Liver (tissue), 9 donors: ENCODE data around the gene FOSL2. TPM values are rescaled to one million over a fixed set of nuclear protein-coding genes. Genes with fewer than 3 reads are reported as not detected.

Experiments used
- DNase-seq: peaks from one replicate; pipeline ENCODE4 v3.0.0-alpha.2; 2017; ENCODE audit warnings: low spot score
- H3K27ac ChIP-seq, 2 donors: one replicate each; pipeline ENCODE4 v1.7.0; 2013; ENCODE audit warnings: inconsistent platforms in 2 of 2, low read length in 2 of 2, control low read depth in 1 of 2, low read depth in 1 of 2, mild to moderate bottlenecking in 1 of 2
- H3K27me3 ChIP-seq, 4 donors: one replicate each; pipeline versions ENCODE4 v1.6.1 to v1.7.0; 2013; ENCODE audit warnings: low read length in 3 of 4, inconsistent platforms in 1 of 4, mild to moderate bottlenecking in 1 of 4, moderate library complexity in 1 of 4; ENCODE audit not compliant: control insufficient read depth in 4 of 4, insufficient read depth in 4 of 4
- H3K36me3 ChIP-seq, 4 donors: one replicate each; pipeline versions ENCODE4 v1.6.1 to v1.7.0; 2013; ENCODE audit warnings: low read length in 3 of 4, mild to moderate bottlenecking in 3 of 4, low read depth in 1 of 4, moderate library complexity in 1 of 4; ENCODE audit not compliant: control insufficient read depth in 4 of 4, insufficient read depth in 3 of 4
- H3K4me1 ChIP-seq, 4 donors: one replicate each; pipeline versions ENCODE4 v1.6.1 to v1.7.0; 2013; ENCODE audit warnings: low read length in 3 of 4, mild to moderate bottlenecking in 3 of 4, moderate library complexity in 1 of 4; ENCODE audit not compliant: control insufficient read depth in 4 of 4, insufficient read depth in 4 of 4
- H3K4me3 ChIP-seq, 3 donors: one replicate each; pipeline versions ENCODE4 v1.6.1 to v1.7.0; 2013; ENCODE audit warnings: low read length in 3 of 3, control low read depth in 1 of 3, low read depth in 1 of 3, mild to moderate bottlenecking in 1 of 3
- H3K9ac ChIP-seq, 2 donors: one replicate each; pipeline ENCODE4 v1.7.0; 2013; ENCODE audit warnings: low read length in 2 of 2, mild to moderate bottlenecking in 2 of 2, moderate library complexity in 2 of 2, control low read depth in 1 of 2, low read depth in 1 of 2
- H3K9me3 ChIP-seq, 4 donors: one replicate each; pipeline versions ENCODE4 v1.6.1 to v1.7.0; 2013; ENCODE audit warnings: low read length in 3 of 4; ENCODE audit not compliant: control insufficient read depth in 4 of 4
- FOXA1 ChIP-seq: IDR thresholded peaks from 2 replicates; pipeline ENCODE4 v1.6.1; 2016; ENCODE audit warnings: antibody characterized with exemption
- FOXA2 ChIP-seq: IDR thresholded peaks from 2 replicates; pipeline ENCODE4 v1.6.1; 2016; ENCODE audit warnings: antibody characterized with exemption
- GABPA ChIP-seq, 2 donors: IDR thresholded peaks in 1 of 2; conservative IDR thresholded peaks in 1 of 2; 2 replicates each; pipeline ENCODE4 v1.6.1; 2016; ENCODE audit warnings: antibody characterized with exemption in 2 of 2, mild to moderate bottlenecking in 1 of 2, moderate library complexity in 1 of 2
- HNF4A ChIP-seq, 2 donors: conservative IDR thresholded peaks; 2 replicates each; pipeline ENCODE4 v1.6.1; 2016; ENCODE audit warnings: antibody characterized with exemption in 2 of 2, mild to moderate bottlenecking in 2 of 2
- JUND ChIP-seq, 2 donors: IDR thresholded peaks; 2 replicates each; pipeline ENCODE4 v1.6.1; 2016; ENCODE audit warnings: antibody characterized with exemption in 2 of 2
- NR2F2 ChIP-seq: IDR thresholded peaks from 2 replicates; pipeline ENCODE4 v1.6.1; 2016; ENCODE audit warnings: antibody characterized with exemption
- RAD21 ChIP-seq, 2 donors: IDR thresholded peaks; 2 replicates each; pipeline ENCODE4 v1.6.1; 2016; ENCODE audit warnings: antibody characterized with exemption in 2 of 2, mild to moderate bottlenecking in 2 of 2
- TAF1 ChIP-seq: conservative IDR thresholded peaks from 2 replicates; pipeline ENCODE4 v1.6.1; 2016; ENCODE audit warnings: antibody characterized with exemption, mild to moderate bottlenecking
- YY1 ChIP-seq: IDR thresholded peaks from 2 replicates; pipeline ENCODE4 v1.6.1; 2016; ENCODE audit warnings: antibody characterized with exemption, mild to moderate bottlenecking
- WGBS: extraction: QIAGEN DNeasy Blood & Tissue Kit; methylation state at CpG from one replicate; pipeline ENCODE4 v1.1.7; 2013; 5-methylcytosine and 5-hydroxymethylcytosine counted together
- polyA plus RNA-seq, 2 donors: library from polyadenylated mRNA; stranded (reverse) in 1 of 2; unstranded in 1 of 2; fragments of 200-250 nt in 1 of 2; fragments of >200 nt in 1 of 2; fragmentation: Nextera tagmentation in 1 of 2; extraction: Ambion mirVana in 1 of 2; gene quantifications; one replicate each; pipeline versions ENCODE4 v1.2.1 to v1.2.3, GENCODE V29; 2013 to 2015
- total RNA-seq, 2 donors: library from RNA; depleted of rRNA; stranded (reverse); fragments of >200 nt; gene quantifications; one replicate each; pipeline ENCODE4 v1.2.3, GENCODE V29; 2014
- TF ChIP-seq, protein P1 (sequence below): IDR thresholded peaks from 2 replicates; pipeline ENCODE4 v1.6.1; 2016; ENCODE audit warnings: antibody characterized with exemption
- TF ChIP-seq, protein P2 (sequence below): IDR thresholded peaks from 2 replicates; pipeline ENCODE4 v1.6.1; 2016; ENCODE audit warnings: antibody characterized with exemption
- donor health status: healthy.
- donor health status: healthy.
- donor health status: healthy.
- donor health status: healthy.
- donor health status: healthy.

Gene FOSL2
- total and polyA plus RNA-seq, 4 donors: 1.9 to 10.7 (median 2.6) TPM

DNA sequence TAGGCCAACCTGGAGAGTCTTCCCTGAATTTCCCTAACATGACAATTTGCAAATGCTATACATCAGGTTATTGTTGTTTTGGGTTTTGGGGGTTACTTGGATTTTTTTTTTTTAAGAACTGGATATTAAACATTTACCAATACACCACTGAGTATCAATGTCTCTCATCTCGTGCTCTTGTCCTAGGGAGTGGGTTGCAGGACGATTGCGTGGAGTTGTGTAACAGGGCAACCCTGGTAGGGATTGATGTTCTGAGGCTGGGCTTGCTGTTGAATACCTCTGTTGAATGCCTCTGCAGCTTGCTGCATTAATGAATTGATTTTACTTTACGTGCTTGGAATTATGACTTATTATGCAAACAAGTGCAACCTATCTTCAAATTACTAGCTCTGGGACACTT, 18.8 kb upstream of the FOSL2 start:
- DNase-seq: no peak
- TF ChIP-seq FOXA1 (no peak), HNF4A (conservative IDR thresholded peaks at IDR 0.05) (no peak), NR2F2 (no peak), GABPA (IDR thresholded peaks at IDR 0.05 in 1 of 2, conservative IDR thresholded peaks at IDR 0.05 in 1 of 2) (no peak), TAF1 (no peak)
- TF ChIP-seq, protein P1, sequence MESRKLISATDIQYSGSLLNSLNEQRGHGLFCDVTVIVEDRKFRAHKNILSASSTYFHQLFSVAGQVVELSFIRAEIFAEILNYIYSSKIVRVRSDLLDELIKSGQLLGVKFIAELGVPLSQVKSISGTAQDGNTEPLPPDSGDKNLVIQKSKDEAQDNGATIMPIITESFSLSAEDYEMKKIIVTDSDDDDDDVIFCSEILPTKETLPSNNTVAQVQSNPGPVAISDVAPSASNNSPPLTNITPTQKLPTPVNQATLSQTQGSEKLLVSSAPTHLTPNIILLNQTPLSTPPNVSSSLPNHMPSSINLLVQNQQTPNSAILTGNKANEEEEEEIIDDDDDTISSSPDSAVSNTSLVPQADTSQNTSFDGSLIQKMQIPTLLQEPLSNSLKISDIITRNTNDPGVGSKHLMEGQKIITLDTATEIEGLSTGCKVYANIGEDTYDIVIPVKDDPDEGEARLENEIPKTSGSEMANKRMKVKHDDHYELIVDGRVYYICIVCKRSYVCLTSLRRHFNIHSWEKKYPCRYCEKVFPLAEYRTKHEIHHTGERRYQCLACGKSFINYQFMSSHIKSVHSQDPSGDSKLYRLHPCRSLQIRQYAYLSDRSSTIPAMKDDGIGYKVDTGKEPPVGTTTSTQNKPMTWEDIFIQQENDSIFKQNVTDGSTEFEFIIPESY: no peak
- H3K27me3 ChIP-seq: no peaks in the 10 kb centered on the region
- H3K27ac ChIP-seq: no peak overlapping the region
- H3K9ac ChIP-seq: no peak overlapping the region
- 51% methylated on average over 4 of the region's 4 CpGs for WGBS
- no peak overlapping the region for H3K4me3 ChIP-seq
- H3K36me3 ChIP-seq: no peaks in the 10 kb centered on the region
- H3K9me3 ChIP-seq: no peaks in the 10 kb centered on the region
- peaks cover 5 to 28% (median 20%) of the 10 kb centered on the region in 4 donors for H3K4me1 ChIP-seq

DNA sequence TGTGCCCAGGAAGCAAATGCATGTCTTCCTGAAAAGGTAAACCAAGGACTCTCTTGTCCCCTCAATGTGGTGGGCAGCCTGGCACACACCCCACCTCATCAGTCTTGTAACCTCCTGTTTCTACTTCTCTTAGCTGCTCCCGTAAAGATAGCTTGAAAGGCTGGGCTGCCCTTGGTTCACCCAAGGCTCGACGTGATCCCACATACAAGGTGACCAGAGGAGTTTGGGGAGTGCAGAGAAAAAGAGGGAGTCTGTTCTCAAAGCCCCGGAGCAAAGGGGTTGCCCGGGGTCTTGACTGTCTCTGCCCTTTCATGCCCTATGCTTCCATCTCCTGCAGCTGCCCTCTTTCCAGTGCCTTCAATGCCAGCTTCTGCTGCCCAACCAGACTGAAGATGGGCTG, 18.3 kb upstream of the FOSL2 start:
- H3K36me3 ChIP-seq: no peaks in the 10 kb centered on the region
- H3K4me3 ChIP-seq: no peak overlapping the region
- no peak overlapping the region for H3K9ac ChIP-seq
- TF ChIP-seq FOXA2 (no peak), TAF1 (no peak), FOXA1 (no peak), HNF4A (conservative IDR thresholded peaks at IDR 0.05) (no peak)
- 90% methylated on average over 5 of the region's 5 CpGs for WGBS
- no peaks in the 10 kb centered on the region for H3K27me3 ChIP-seq
- H3K4me1 ChIP-seq: peaks cover 5 to 31% (median 21%) of the 10 kb centered on the region in 4 donors
- no peak overlapping the region for H3K27ac ChIP-seq
- no peaks in the 10 kb centered on the region for H3K9me3 ChIP-seq
- DNase-seq: no peak

DNA sequence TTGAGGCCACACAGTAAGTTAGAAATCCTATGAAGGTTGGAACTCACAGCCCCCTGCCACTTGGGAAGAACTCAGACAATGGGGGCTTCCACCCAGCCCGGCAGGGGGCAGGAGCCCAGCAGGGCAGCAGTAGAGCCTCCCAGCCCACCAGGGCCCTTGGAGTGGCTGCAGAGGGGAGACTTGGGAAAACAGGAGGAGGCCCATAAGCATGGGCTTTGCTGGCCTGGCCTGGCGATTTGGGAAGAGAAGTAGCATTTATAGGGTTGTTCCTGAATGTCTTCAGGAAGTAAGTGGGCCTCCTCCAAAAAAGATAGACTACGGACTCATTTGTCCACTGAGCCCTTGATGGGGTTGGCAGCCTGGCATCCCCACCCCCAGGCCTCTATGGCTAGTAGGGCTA, 17.4 kb upstream of the FOSL2 start:
- H3K4me1 ChIP-seq: peaks cover 5 to 28% (median 21%) of the 10 kb centered on the region in 4 donors
- WGBS: 90% methylated on average over 3 of the region's 3 CpGs
- H3K9me3 ChIP-seq: no peaks in the 10 kb centered on the region
- no peak for DNase-seq
- H3K4me3 ChIP-seq: no peak overlapping the region
- H3K9ac ChIP-seq: no peak overlapping the region
- TF ChIP-seq, protein P2, sequence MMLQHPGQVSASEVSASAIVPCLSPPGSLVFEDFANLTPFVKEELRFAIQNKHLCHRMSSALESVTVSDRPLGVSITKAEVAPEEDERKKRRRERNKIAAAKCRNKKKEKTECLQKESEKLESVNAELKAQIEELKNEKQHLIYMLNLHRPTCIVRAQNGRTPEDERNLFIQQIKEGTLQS: no peak
- no peak for TF ChIP-seq YY1
- H3K36me3 ChIP-seq: no peaks in the 10 kb centered on the region
- no peaks in the 10 kb centered on the region for H3K27me3 ChIP-seq
- H3K27ac ChIP-seq: no peak overlapping the region

DNA sequence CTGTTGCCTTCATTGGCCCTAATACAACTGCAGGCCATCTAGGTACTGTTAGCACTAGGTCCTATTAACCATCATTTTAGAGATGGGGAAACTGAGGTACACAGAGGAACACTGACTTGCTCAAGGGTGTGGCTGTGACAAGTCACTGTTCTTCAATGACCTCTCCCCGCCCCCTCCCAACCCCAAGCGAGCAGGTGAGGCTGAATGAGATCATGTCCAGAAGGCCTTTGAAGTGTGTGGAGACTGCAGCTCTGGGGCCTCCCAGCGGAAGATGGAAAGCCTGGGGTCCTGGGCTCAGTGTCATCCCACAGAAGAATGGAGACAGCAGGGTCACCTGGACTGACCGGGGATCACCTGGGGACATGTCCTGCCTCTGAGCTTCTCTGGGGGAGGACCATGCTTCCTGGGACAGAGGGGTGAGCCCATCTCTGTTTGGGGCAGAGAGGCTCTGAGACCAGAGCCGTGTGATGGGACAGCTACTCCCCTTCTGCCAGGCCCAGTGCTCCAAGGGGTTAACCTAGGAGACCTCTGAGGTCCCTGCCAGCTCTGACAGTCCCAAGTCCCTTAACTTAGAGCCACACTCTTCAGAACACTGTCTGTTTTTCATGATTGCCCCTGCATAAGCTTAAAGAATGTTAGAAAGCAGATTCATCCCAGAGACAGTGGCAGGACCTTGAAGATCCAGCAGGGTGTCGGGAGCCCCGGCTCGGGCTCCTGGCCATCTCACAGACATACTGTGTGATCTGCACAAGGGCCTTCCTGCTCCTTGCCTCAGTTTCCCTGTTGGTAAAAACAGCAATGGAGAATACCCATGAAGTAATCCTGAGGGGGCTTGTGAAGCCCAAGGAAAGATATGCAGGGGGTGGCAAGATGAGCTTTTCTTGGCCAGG, 16.7 kb upstream of the FOSL2 start:
- TF ChIP-seq, protein P2: no peak
- TF ChIP-seq JUND (IDR thresholded peaks at IDR 0.05) (no peak), RAD21 (IDR thresholded peaks at IDR 0.05) (no peak), FOXA1 (no peak)
- Histone ChIP-seq H3K4me3 (no peak overlapping the region), H3K27ac (no peak overlapping the region), H3K36me3 (no peaks in the 10 kb centered on the region), H3K9me3 (no peaks in the 10 kb centered on the region), H3K27me3 (no peaks in the 10 kb centered on the region), H3K4me1 (peaks cover 5 to 21% (median 17%) of the 10 kb centered on the region in 4 donors), H3K9ac (no peak overlapping the region)
- WGBS: 94% methylated on average over 8 of the region's 8 CpGs
- no peak for DNase-seq
